GM13977 (cell line): ENCODE measurements around the gene EFHD2.
"Not testable (repeated sequence)": the region's sequence is repeated elsewhere in the genome, so short reads cannot be mapped to it uniquely, and the experiment has no call there.

Experiments
- DNase-seq: peaks from one replicate; pipeline ENCODE4 v3.0.0; 2012; ENCODE audit warnings: low spot score
- CTCF ChIP-seq: IDR thresholded peaks from 2 replicates; pipeline ENCODE4 v1.5.1; 2012; ENCODE audit warnings: mild to moderate bottlenecking, control low read depth; ENCODE audit not compliant: insufficient read depth; ENCODE audit errors: extremely low read depth, missing control alignments
- in situ Hi-C: fragments of 300-500 bp; cut with MboI; formaldehyde crosslinking; loops from one replicate; pipeline ENCODE4 v1.12.0; 2022; ENCODE audit warnings: low sequenced_read_pairs, low pct_unique_long_range_greater_than_20kb, mixed read lengths, inconsistent platforms; ENCODE audit not compliant: unreplicated experiment

The EFHD2 gene

GRCh38 chr1:15370268-15370667, 39.4 kb upstream of the EFHD2 start:
- in situ Hi-C loops = no loop called here
- TF ChIP-seq CTCF = no peak
- DNase-seq = no peak

- in situ Hi-C loops = no loop called here
- no peak for DNase-seq
- TF ChIP-seq CTCF = no peak
Observed at GRCh38 chr1:15370781-15371520, 38.7 kb upstream of the EFHD2 start.

DNA sequence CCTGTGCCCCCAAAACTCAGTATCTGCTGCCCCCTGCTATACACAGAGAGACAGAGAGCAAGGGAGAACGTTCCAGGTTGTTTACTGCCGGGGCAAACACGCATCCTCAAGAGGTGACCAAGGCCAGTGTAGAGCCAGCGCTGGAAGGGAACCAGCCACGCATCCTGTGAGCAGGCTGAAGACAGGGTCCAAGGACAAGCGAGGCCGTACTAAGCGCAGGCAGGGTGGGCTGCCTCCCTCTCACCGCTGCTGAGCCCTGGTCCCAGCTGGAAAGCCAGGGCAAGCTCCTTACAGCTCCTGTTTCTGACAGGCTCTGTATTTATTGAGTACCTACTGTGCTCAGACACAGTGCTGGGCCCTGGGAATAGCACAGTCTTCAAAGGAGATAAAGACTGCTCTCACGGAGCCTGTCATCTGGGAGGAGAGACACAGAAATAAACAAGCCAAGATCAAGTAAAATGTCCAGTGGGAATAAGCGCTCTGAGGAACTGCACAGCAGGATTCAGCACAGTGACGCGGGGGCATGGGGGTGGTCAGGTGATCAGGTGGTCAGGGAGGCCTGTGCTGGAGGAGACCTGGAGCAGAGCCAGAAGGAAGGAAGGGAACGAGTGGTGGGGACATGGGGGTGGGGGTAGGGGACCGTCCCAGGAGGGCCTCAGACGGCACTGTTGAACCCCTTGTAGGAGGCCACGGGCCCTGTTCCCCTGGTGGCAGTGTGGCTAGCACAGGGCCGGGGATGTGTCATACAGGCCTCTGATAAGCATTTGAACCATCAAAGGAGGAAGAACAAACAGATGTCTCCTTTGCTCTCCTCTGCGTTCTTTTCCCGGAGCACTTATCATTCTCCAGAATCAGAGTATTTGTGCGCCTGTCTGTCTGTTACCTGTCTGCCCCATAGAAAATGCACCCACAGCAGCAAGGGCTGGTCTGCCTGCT, 37.8 kb upstream of the EFHD2 start:
- TF ChIP-seq CTCF = no peak
- no peak for DNase-seq
- in situ Hi-C loops = no loop called here

DNA sequence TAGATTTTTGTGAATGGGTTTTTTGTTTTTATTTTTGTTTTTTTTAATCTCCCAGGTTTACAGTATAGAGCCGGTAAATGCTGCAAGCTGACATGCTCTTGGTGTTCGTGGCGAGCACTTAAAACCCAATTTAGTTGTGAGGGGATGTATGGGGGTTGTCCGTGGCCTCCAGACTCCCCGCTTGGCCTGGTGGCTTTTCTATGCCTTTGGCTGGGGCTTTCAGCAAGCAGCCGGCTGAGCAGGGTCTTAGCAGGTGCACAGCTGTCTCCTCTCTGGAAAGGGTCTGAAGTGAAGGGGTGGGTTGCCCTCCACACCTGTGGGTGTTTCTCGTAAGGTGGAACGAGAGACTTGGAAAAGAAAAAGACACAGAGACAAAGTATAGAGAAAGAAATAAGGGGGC, 31.0 kb upstream of the EFHD2 start:
- in situ Hi-C loops = no loop called here
- no peak for TF ChIP-seq CTCF
- DNase-seq = no peak

DNA sequence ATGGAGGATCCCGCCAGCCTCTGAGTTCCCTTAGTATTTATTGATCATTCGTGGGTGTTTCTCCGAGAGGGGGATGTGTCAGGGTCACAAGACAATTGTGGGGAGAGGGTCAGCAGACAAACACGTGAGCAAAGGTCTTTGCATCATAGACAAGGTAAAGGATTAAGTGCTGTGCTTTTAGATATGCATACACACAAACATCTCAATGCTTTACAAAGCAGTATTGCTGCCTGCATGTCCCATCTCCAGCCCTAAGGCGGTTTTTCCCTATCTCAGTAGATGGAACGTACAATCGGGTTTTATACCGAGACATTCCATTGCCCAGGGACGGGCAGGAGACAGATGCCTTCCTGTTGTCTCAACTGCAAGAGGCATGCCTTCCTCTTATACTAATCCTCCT, 30.5 kb upstream of the EFHD2 start:
- DNase-seq, in situ Hi-C loops: not testable (repeated sequence)

DNA sequence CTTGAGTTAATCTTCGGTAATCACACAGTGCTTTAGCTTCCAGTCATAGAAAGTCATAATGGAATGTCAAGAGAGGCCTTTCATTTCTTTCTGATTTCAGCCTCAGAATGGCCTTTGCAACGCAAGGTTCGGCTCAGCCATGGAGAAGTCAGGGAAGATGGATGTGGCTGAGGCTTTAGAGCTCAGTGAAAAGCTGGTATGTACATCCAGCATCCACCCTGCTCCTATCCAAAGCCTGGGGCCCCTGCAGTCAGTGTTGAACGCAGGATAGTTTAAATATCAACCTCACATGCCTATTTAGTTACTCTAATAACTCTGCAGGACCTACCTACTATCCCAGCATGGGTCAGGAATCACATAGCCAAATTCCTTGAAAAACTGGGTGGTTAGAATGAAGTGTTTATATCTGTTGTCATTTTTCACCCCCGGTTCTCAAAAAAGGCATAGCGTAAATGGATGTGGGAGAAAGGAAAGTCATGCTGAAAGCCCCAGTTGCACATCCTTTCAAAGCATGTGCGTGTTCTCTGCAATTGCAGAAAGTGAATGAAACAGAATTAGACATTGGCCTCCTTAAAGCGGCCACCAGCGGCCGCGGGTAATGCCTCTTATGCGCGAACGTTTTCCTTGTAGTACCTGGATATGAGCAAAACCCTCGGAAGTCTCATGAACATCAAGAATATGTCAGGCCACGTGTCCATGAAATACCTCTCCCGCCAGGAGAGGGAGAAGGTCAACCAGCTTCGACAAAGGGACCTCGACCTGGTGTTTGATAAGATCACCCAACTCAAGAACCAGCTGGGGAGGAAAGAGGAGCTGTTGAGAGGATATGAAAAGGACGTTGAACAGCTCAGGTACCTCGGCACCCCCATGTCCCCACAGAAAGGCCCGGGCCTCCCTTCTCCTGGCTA, 28.8 kb upstream of the EFHD2 start:
- in situ Hi-C loops = no loop called here
- no peak for DNase-seq

More for the DNA sequence above, 28.8 kb upstream of the EFHD2 start:
- no peak for TF ChIP-seq CTCF
